ENCODE data around the gene TSPAN16.

TSPAN16 gene

DNA sequence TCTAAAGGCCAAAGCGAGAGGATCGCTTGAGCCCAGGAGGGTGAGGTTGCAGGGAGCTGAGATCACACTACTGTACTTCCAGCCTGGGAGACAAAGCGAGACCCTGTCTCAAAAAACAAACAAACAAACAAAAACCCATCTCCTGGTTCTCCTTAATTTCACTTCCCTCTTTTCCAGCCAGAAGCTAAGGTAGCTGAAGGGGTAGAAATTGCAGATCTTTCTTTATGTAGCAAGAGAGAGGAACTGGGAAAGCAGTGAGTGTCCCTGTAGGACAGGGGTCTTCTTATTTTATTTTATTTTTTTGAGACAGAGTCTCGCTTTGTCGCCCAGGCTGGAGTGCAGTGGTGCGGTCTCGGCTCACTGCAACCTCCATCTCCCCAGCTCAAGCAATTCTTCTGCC, 4.5 kb upstream of the TSPAN16 start:
- H3K4me3 ChIP-seq (ENCODE audit: low read length in 2 of 2), result no peak overlapping the region
- H4K8ac ChIP-seq (ENCODE audit: low read depth, low read length), result no peak overlapping the region
- no peak overlapping the region for H2BK12ac ChIP-seq (ENCODE audit: low read length)
- no peak overlapping the region for H2BK15ac ChIP-seq (ENCODE audit: low read length)
- H3K4ac ChIP-seq (ENCODE audit: low read length), result no peak overlapping the region
- H3K9ac ChIP-seq (ENCODE audit: low read depth, low read length, poor library complexity), result no peak overlapping the region
- H3K27ac ChIP-seq (replicated peaks; ENCODE audit: low read length), result no peak overlapping the region
- no peak overlapping the region for H2AK5ac ChIP-seq (ENCODE audit: low read depth, low read length)
- no peaks in the 10 kb centered on the region for H3K9me3 ChIP-seq (replicated peaks in 1 of 2; ENCODE audit: control insufficient read depth in 2 of 2, insufficient read depth in 1 of 2, low read depth in 1 of 2, low read length in 2 of 2)
- no peak overlapping the region for H2AFZ ChIP-seq (ENCODE audit: low read length)
- H3K18ac ChIP-seq (ENCODE audit: low read length), result no peak overlapping the region
- no peaks in the 10 kb centered on the region for H3K79me1 ChIP-seq (ENCODE audit: low read depth, low read length)
- H4K91ac ChIP-seq (ENCODE audit: low read depth, low read length, poor library complexity), result no peak overlapping the region
- no CpG with 5 or more reads among the region's 7 CpGs for WGBS, 2 donors (ENCODE audit: extremely low coverage in 2 of 2, insufficient read length in 2 of 2, insufficient replicate concordance in 1 of 2)
- no peaks in the 10 kb centered on the region for H3K36me3 ChIP-seq (replicated peaks in 1 of 2; ENCODE audit: control insufficient read depth in 2 of 2, insufficient read depth in 2 of 2, low read length in 2 of 2)
- no peak overlapping the region for H3K23ac ChIP-seq (ENCODE audit: low read depth, low read length, poor library complexity)
- DNase-seq (ENCODE audit: low spot score), result no peak
- no peak overlapping the region for H3K14ac ChIP-seq (ENCODE audit: low read length)
- H3K4me1 ChIP-seq (ENCODE audit: control insufficient read depth in 2 of 2, insufficient read depth in 1 of 2, low read depth in 1 of 2, low read length in 2 of 2), result peaks cover 3 to 6% of the 10 kb centered on the region in 2 donors
- H2BK5ac ChIP-seq (ENCODE audit: low read length), result no peak overlapping the region
- H3K27me3 ChIP-seq (ENCODE audit: control insufficient read depth in 3 of 3, insufficient read depth in 3 of 3, low read depth in 1 of 3, low read length in 3 of 3), result no peaks in the 10 kb centered on the region
- H3K4me2 ChIP-seq (ENCODE audit: insufficient read depth, low read length, poor library complexity, severe bottlenecking), result no peak overlapping the region
- no peak overlapping the region for H2BK120ac ChIP-seq (ENCODE audit: low read depth, low read length)

DNA sequence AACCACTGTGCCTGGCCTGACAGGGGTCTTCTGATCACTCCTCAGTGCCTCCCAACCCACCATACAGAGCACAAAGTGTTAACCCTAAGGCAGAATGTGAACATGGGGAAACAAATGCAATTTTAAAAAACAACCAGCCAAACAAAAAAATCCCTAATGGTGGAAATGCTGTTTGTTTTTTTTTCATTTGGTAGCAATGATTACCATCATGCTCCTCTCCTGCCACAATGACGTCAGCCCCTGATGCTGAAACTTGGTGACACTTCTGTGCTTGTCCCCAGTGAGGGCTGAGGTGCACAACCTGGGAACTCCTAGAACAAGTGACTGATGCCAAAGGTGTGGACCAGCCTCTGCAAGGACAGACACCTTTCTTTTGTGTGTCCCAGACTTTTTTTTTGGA, 4.0 kb upstream of the TSPAN16 start:
- Histone ChIP-seq H3K9ac (ENCODE audit: low read depth, low read length, poor library complexity) (no peak overlapping the region), H3K4me3 (ENCODE audit: low read length in 2 of 2) (no peak overlapping the region), H3K36me3 (replicated peaks in 1 of 2; ENCODE audit: control insufficient read depth in 2 of 2, insufficient read depth in 2 of 2, low read length in 2 of 2) (no peaks in the 10 kb centered on the region), H3K27ac (replicated peaks; ENCODE audit: low read length) (no peak overlapping the region), H3K79me1 (ENCODE audit: low read depth, low read length) (no peaks in the 10 kb centered on the region), H3K27me3 (ENCODE audit: control insufficient read depth in 3 of 3, insufficient read depth in 3 of 3, low read depth in 1 of 3, low read length in 3 of 3) (no peaks in the 10 kb centered on the region), H2BK15ac (ENCODE audit: low read length) (no peak overlapping the region), H2BK5ac (ENCODE audit: low read length) (no peak overlapping the region), H3K4me2 (ENCODE audit: insufficient read depth, low read length, poor library complexity, severe bottlenecking) (no peak overlapping the region), H3K18ac (ENCODE audit: low read length) (no peak overlapping the region), H4K91ac (ENCODE audit: low read depth, low read length, poor library complexity) (no peak overlapping the region), H3K23ac (ENCODE audit: low read depth, low read length, poor library complexity) (no peak overlapping the region), H2BK12ac (ENCODE audit: low read length) (no peak overlapping the region), H3K9me3 (replicated peaks in 1 of 2; ENCODE audit: control insufficient read depth in 2 of 2, insufficient read depth in 1 of 2, low read depth in 1 of 2, low read length in 2 of 2) (no peaks in the 10 kb centered on the region), H3K14ac (ENCODE audit: low read length) (no peak overlapping the region), H2BK120ac (ENCODE audit: low read depth, low read length) (no peak overlapping the region), H3K4me1 (ENCODE audit: control insufficient read depth in 2 of 2, insufficient read depth in 1 of 2, low read depth in 1 of 2, low read length in 2 of 2) (peaks cover 3 to 6% of the 10 kb centered on the region in 2 donors), H2AK5ac (ENCODE audit: low read depth, low read length) (no peak overlapping the region), H4K8ac (ENCODE audit: low read depth, low read length) (no peak overlapping the region), H2AFZ (ENCODE audit: low read length) (peak overlapping the region; percentile 29), H3K4ac (ENCODE audit: low read length) (no peak overlapping the region)
- no peak for DNase-seq (ENCODE audit: low spot score)
- no CpG with 5 or more reads among the region's 1 CpG for WGBS, 2 donors (ENCODE audit: extremely low coverage in 2 of 2, insufficient read length in 2 of 2, insufficient replicate concordance in 1 of 2)

DNA sequence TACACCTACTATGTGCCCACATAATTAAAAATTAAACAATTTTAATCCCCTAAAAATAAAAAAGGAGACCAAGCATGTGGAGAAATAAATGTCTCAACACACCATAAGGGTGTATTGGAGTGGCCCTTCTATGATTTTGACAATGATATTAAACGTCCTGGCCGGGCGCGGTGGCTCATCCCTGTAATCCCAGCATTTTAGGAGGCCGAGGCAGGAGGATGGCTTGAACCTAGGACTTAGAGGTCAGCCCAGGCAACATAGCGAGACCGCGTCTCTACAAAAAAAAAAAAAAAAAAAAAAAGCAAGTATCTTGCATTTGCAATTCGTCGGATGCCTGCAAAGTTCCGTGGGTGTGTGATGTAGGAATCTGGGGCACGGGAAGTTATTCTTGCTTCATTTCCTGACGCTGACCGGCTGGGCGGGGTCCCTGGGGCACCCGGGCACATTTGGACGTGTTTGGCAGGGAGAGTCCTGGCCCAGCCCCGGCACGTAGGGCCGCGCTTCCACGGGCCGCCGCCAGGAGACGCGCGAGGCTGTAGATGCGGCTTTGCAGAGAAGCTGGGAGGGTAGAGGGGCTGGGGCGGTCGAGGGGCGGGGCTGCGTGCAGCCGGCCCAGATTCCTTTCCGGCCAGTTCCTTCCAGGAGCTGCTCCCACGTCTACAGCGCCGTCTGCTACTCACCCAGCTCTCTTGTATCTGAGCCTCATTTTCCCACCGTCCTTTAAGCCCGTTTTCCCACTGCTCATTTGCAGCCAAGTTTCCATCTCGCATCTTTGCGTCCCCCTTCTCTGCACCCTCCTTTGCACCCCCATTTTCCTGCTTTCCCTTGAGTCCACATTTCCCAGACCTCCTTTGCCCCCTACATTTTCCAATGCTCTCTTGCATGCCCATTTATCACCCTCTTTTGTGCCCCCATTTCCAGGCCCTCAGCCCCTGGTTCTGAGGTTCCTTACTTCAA, 2.2 kb upstream of the TSPAN16 start:
- Histone ChIP-seq H3K27me3 (ENCODE audit: control insufficient read depth in 3 of 3, insufficient read depth in 3 of 3, low read depth in 1 of 3, low read length in 3 of 3) (peaks cover 0 to 8% (median 0%) of the 10 kb centered on the region in 3 experiments), H3K4me2 (ENCODE audit: insufficient read depth, low read length, poor library complexity, severe bottlenecking) (peak overlapping the region; percentile 40), H4K8ac (ENCODE audit: low read depth, low read length) (peak overlapping the region; percentile 92), H2BK120ac (ENCODE audit: low read depth, low read length) (no peak overlapping the region), H3K23ac (ENCODE audit: low read depth, low read length, poor library complexity) (no peak overlapping the region), H4K91ac (ENCODE audit: low read depth, low read length, poor library complexity) (no peak overlapping the region), H2AFZ (ENCODE audit: low read length) (peak overlapping the region; percentile 97), H3K4me3 (ENCODE audit: low read length in 2 of 2) (peak overlapping the region in 1 of 2 donors; percentile 36), H3K9me3 (replicated peaks in 1 of 2; ENCODE audit: control insufficient read depth in 2 of 2, insufficient read depth in 1 of 2, low read depth in 1 of 2, low read length in 2 of 2) (no peaks in the 10 kb centered on the region), H2AK5ac (ENCODE audit: low read depth, low read length) (no peak overlapping the region), H3K14ac (ENCODE audit: low read length) (peak overlapping the region; percentile 89), H3K18ac (ENCODE audit: low read length) (peak overlapping the region; percentile 90), H2BK15ac (ENCODE audit: low read length) (no peak overlapping the region), H3K36me3 (replicated peaks in 1 of 2; ENCODE audit: control insufficient read depth in 2 of 2, insufficient read depth in 2 of 2, low read length in 2 of 2) (no peaks in the 10 kb centered on the region), H2BK5ac (ENCODE audit: low read length) (no peak overlapping the region), H3K9ac (ENCODE audit: low read depth, low read length, poor library complexity) (no peak overlapping the region), H3K4ac (ENCODE audit: low read length) (peak overlapping the region; percentile 53), H3K27ac (replicated peaks; ENCODE audit: low read length) (peak overlapping the region; percentile 54), H3K79me1 (ENCODE audit: low read depth, low read length) (no peaks in the 10 kb centered on the region), H3K4me1 (ENCODE audit: control insufficient read depth in 2 of 2, insufficient read depth in 1 of 2, low read depth in 1 of 2, low read length in 2 of 2) (peaks cover 3 to 6% of the 10 kb centered on the region in 2 donors), H2BK12ac (ENCODE audit: low read length) (no peak overlapping the region)
- DNase-seq (ENCODE audit: low spot score), result peak; percentile 88
- no CpG with 5 or more reads among the region's 41 CpGs for WGBS, 2 donors (ENCODE audit: extremely low coverage in 2 of 2, insufficient read length in 2 of 2, insufficient replicate concordance in 1 of 2)

DNA sequence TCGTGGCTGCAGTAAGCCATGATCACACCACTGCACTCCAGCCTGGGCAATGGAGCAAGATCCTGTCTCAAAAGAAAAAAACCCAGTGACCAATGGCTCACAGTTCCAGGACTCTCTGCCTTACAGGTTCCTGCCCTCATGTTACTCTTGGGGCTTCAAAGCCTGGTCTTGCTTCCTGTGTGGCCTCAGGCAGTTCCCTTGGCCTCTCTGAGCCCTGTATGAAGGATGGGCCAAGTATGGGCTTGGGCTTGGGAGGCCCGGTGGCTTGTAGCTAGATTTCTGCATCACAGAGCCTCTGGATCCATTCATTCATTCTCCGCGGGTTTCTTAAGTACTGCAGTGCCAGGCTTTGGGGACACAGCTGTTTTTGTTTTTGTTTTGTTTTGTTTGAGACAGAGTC, 780 bp upstream of the TSPAN16 start:
- Histone ChIP-seq H3K18ac (ENCODE audit: low read length) (no peak overlapping the region), H3K23ac (ENCODE audit: low read depth, low read length, poor library complexity) (no peak overlapping the region), H2AK5ac (ENCODE audit: low read depth, low read length) (peak overlapping the region; percentile 20), H3K27me3 (ENCODE audit: control insufficient read depth in 3 of 3, insufficient read depth in 3 of 3, low read depth in 1 of 3, low read length in 3 of 3) (peaks cover 0 to 9% (median 0%) of the 10 kb centered on the region in 3 experiments), H2BK12ac (ENCODE audit: low read length) (no peak overlapping the region), H3K79me1 (ENCODE audit: low read depth, low read length) (no peaks in the 10 kb centered on the region), H2AFZ (ENCODE audit: low read length) (no peak overlapping the region), H3K27ac (replicated peaks; ENCODE audit: low read length) (no peak overlapping the region), H3K4ac (ENCODE audit: low read length) (no peak overlapping the region), H3K14ac (ENCODE audit: low read length) (no peak overlapping the region), H3K36me3 (replicated peaks in 1 of 2; ENCODE audit: control insufficient read depth in 2 of 2, insufficient read depth in 2 of 2, low read length in 2 of 2) (no peaks in the 10 kb centered on the region), H3K9ac (ENCODE audit: low read depth, low read length, poor library complexity) (no peak overlapping the region), H4K91ac (ENCODE audit: low read depth, low read length, poor library complexity) (no peak overlapping the region), H3K4me3 (ENCODE audit: low read length in 2 of 2) (no peak overlapping the region), H2BK5ac (ENCODE audit: low read length) (no peak overlapping the region), H2BK15ac (ENCODE audit: low read length) (no peak overlapping the region), H3K9me3 (replicated peaks in 1 of 2; ENCODE audit: control insufficient read depth in 2 of 2, insufficient read depth in 1 of 2, low read depth in 1 of 2, low read length in 2 of 2) (no peaks in the 10 kb centered on the region), H2BK120ac (ENCODE audit: low read depth, low read length) (no peak overlapping the region), H3K4me1 (ENCODE audit: control insufficient read depth in 2 of 2, insufficient read depth in 1 of 2, low read depth in 1 of 2, low read length in 2 of 2) (peaks cover 3 to 6% of the 10 kb centered on the region in 2 donors), H3K4me2 (ENCODE audit: insufficient read depth, low read length, poor library complexity, severe bottlenecking) (no peak overlapping the region), H4K8ac (ENCODE audit: low read depth, low read length) (no peak overlapping the region)
- WGBS, 2 donors (ENCODE audit: extremely low coverage in 2 of 2, insufficient read length in 2 of 2, insufficient replicate concordance in 1 of 2), result no CpG with 5 or more reads among the region's 4 CpGs
- no peak for DNase-seq (ENCODE audit: low spot score)
